ENCODE data around the gene TBRG4.

The TBRG4 gene

GRCh38 chr7:45140827-45141226, 29.3 kb upstream of the TBRG4 start:
- no peak for DNase-seq

GRCh38 chr7:45138433-45139267, 27.2 kb upstream of the TBRG4 start:
- DNase-seq, result no peak

GRCh38 chr7:45136106-45137060, 24.9 kb upstream of the TBRG4 start:
- peak; percentile 34 to 37 for DNase-seq

- DNase-seq, result no peak
These were observed 22.4 kb upstream of the TBRG4 start for GRCh38 chr7:45133877-45134276.

GRCh38 chr7:45133352-45133751, 21.9 kb upstream of the TBRG4 start:
- no peak for DNase-seq

GRCh38 chr7:45132708-45133320, 21.3 kb upstream of the TBRG4 start:
- DNase-seq, result no peak

GRCh38 chr7:45131891-45132290, 20.4 kb upstream of the TBRG4 start:
- DNase-seq, result no peak

- no peak for DNase-seq
These were observed 19.4 kb upstream of the TBRG4 start for GRCh38 chr7:45130910-45131309.

GRCh38 chr7:45129906-45130305, 18.4 kb upstream of the TBRG4 start:
- no peak for DNase-seq

GRCh38 chr7:45129181-45129800, 17.8 kb upstream of the TBRG4 start:
- no peak for DNase-seq

- DNase-seq, result no peak
These were observed 15.4 kb upstream of the TBRG4 start for GRCh38 chr7:45126920-45127319.

- DNase-seq, result no peak
These were observed 14.7 kb upstream of the TBRG4 start for GRCh38 chr7:45126201-45126600.

GRCh38 chr7:45125193-45125904, 13.9 kb upstream of the TBRG4 start:
- no peak for DNase-seq

GRCh38 chr7:45123913-45124710, 12.6 kb upstream of the TBRG4 start:
- DNase-seq, result no peak

GRCh38 chr7:45122975-45123860, 11.7 kb upstream of the TBRG4 start:
- DNase-seq, result no peak

GRCh38 chr7:45119550-45119949, 8.1 kb upstream of the TBRG4 start:
- DNase-seq, result no peak

GRCh38 chr7:45118889-45119331, 7.4 kb upstream of the TBRG4 start:
- DNase-seq, result no peak

GRCh38 chr7:45118292-45118691, 6.8 kb upstream of the TBRG4 start:
- no peak for DNase-seq

GRCh38 chr7:45117582-45117981, 6.1 kb upstream of the TBRG4 start:
- no peak for DNase-seq

- no peak for DNase-seq
These were observed 4.6 kb upstream of the TBRG4 start for GRCh38 chr7:45116048-45116447.
